Stimulated activated effector memory CD8-positive, alpha-beta T cell treated with anti-CD3 and anti-CD28 coated beads, Interleukin-12 subunit alpha, Interleukin-12 subunit beta, amount 100 ng/mL, for 72 hours (primary cell): ENCODE measurements around the gene DOCK2.
A peak's percentile ranks its signal among the peaks of the same experiment; 100 is the strongest.
"Not testable (repeated sequence)": the region's sequence is repeated elsewhere in the genome, so short reads cannot be mapped to it uniquely, and the experiment has no call there.

Experiments
- ATAC-seq: fragments of 150-1000 bp; cut with Tn5 transposase; 2 replicates; pipeline ENCODE4 v1.10.0; 2021
- DNase-seq, 2 donors: peaks; one replicate each; pipeline ENCODE4 v3.0.0; 2021 to 2022; ENCODE audit warnings: low spot score in 2 of 2
- H3K27ac Mint-ChIP-seq: one replicate; pipeline ENCODE4 v1.8.0; 2022; ENCODE audit warnings: mild to moderate bottlenecking, mixed read lengths
- H3K36me3 Mint-ChIP-seq: one replicate; pipeline ENCODE4 v1.8.0; 2022; ENCODE audit warnings: mild to moderate bottlenecking, mixed read lengths
- H3K4me1 Mint-ChIP-seq: one replicate; pipeline ENCODE4 v1.8.0; 2022; ENCODE audit warnings: mixed read lengths
- H3K4me3 Mint-ChIP-seq: one replicate; pipeline ENCODE4 v1.8.0; 2022; ENCODE audit warnings: mild to moderate bottlenecking, mixed read lengths
- H3K9me3 Mint-ChIP-seq: one replicate; pipeline ENCODE4 v1.8.0; 2022; ENCODE audit warnings: mixed read lengths

Gene DOCK2

DNA sequence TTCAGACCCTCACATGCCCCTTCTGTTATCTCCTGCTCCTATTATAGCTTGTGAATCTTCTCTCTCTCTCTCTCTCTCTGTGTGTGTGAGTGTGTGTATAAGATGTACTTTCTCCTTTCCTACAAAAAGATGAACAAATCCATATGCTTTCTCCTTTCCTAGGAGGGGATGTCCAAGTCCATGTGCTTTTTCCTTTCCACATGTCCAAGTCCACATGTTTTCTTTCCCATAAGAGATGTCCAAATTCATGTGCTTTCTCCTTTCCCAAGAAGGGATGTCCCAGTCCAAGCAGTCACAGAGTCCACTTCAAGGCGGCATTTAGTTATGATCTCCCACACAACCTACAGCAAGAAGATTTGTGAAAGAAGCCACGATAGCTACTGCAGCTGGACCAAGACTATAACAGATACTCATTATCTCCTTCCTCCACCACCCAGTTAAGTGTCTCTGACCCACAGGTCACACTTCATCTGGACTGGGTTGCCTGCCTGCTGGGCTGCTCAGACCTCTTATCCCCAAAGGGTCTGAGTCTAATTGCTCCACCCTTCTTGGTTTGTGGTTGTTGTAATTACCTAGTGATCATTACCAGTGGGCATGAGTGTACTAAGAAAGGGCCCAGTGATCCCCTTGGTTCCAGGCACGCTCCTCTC is 450.2 kb downstream of the DOCK2 start:
- Mint-ChIP-seq H3K4me1 (no peaks in the 10 kb centered on the region), H3K36me3 (peaks cover 34% of the 10 kb centered on the region), H3K27ac (peak overlapping the region; percentile 63), H3K9me3 (no peaks in the 10 kb centered on the region), H3K4me3 (no peak overlapping the region)
- DNase-seq (no peak), ATAC-seq (no peak)

- DNase-seq (no peak), ATAC-seq (no peak)
- no peaks in the 10 kb centered on the region for H3K4me1 Mint-ChIP-seq
- H3K27ac Mint-ChIP-seq: no peak overlapping the region
- H3K36me3 Mint-ChIP-seq: no peaks in the 10 kb centered on the region
- H3K9me3 Mint-ChIP-seq: no peaks in the 10 kb centered on the region
- H3K4me3 Mint-ChIP-seq: no peak overlapping the region
These were observed 455.5 kb downstream of the DOCK2 start for GRCh38 chr5:170092455-170093101.

GRCh38 chr5:170094329-170094728 is 457.3 kb downstream of the DOCK2 start:
- not testable (repeated sequence) for H3K4me3 Mint-ChIP-seq, ATAC-seq, H3K27ac Mint-ChIP-seq, H3K4me1 Mint-ChIP-seq, DNase-seq, H3K9me3 Mint-ChIP-seq, H3K36me3 Mint-ChIP-seq

DNA sequence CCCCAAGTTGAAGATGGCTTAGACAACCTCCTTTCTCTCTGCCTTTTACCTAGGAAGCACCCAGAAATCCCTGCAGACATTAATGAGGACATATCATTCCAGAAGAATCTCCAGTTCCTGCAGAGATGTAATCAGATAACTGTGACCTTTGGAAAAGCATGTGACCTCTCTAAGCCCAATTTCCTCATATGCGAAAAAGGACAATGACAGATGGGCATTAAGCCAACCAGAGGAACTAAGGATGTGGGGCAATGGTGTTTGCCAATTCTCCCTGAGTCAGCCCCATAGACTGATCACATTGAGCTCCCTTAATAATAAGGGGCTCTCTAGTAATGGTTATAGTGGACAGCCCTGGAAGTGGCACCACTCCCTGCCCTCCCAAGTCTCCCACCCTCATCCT is 458.6 kb downstream of the DOCK2 start:
- no peak overlapping the region for H3K4me3 Mint-ChIP-seq
- no peak for ATAC-seq
- DNase-seq: no peak
- H3K4me1 Mint-ChIP-seq: no peaks in the 10 kb centered on the region
- no peaks in the 10 kb centered on the region for H3K36me3 Mint-ChIP-seq
- H3K27ac Mint-ChIP-seq: no peak overlapping the region
- H3K9me3 Mint-ChIP-seq: no peaks in the 10 kb centered on the region

- ATAC-seq: no peak
- no peak overlapping the region for H3K27ac Mint-ChIP-seq
- no peaks in the 10 kb centered on the region for H3K4me1 Mint-ChIP-seq
- DNase-seq: no peak
- H3K4me3 Mint-ChIP-seq: no peak overlapping the region
- H3K36me3 Mint-ChIP-seq: no peaks in the 10 kb centered on the region
- no peaks in the 10 kb centered on the region for H3K9me3 Mint-ChIP-seq
These were observed 460.9 kb downstream of the DOCK2 start for GRCh38 chr5:170097934-170098333.

DNA sequence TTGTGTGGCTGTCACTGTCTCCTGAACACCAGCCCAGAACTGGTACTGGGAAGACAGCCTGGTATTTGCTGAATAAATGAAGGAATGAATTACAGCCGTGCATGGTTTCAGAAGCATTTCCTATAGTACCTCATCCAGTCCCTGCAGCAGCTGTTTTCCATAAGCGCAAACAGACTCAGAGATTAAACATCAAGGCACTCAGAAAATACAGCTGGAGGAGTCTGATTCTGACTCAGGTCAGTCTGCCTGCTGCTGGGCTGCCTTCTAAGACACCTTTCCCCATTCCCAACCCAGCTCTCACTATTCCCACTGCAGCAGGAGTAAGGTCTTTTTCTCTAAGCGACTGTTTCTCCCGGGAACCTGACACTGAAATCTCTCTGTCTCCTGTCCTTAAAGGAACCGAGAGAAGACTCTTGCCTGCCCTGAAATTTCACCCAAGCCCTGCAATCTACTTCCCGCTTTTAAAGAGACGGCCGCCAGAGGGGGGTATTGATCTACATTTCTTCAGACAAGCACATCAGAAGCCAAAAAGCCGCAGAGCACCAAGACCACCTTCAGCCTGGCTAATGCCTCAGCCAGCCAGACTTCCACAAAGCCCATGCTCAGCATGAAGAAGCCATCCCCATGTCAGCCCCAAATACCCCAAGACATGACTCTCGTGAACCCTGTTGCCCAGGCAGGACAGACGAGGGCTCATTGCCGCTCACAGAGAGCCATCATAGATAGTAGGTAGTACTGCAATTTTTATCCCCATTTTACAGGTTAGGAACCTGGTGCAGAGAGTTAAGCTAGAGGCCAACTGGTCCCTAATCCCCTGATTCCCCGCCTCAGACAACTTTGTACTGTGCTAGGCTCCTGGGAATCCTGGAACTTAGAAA is 463.2 kb downstream of the DOCK2 start:
- no peaks in the 10 kb centered on the region for H3K4me1 Mint-ChIP-seq
- DNase-seq (peak; percentile 19 to 82), ATAC-seq (peak; percentile 39)
- H3K27ac Mint-ChIP-seq: no peak overlapping the region
- H3K9me3 Mint-ChIP-seq: no peaks in the 10 kb centered on the region
- no peaks in the 10 kb centered on the region for H3K36me3 Mint-ChIP-seq
- no peak overlapping the region for H3K4me3 Mint-ChIP-seq

DNA sequence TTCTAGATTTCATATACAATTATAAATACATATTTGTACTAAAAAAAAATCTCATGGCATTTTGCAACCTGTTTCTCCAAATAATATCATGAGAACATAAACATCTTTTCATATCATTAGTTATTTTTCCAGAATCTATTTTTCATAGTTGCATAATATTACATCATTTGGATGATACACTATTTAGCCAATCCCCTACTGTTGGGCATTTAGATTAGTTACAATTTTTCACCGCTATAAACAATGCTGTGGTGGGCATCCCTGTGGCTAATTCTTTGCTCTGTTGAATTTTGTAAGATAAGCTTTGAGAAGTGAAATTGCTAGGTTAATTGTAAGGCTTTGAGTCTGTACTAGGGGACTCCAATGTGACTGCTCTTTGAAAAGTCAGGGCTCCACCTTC is 466.4 kb downstream of the DOCK2 start:
- no peaks in the 10 kb centered on the region for H3K36me3 Mint-ChIP-seq
- H3K4me1 Mint-ChIP-seq: no peaks in the 10 kb centered on the region
- no peak for DNase-seq
- no peak for ATAC-seq
- peak overlapping the region; percentile 36 for H3K27ac Mint-ChIP-seq
- no peak overlapping the region for H3K4me3 Mint-ChIP-seq
- H3K9me3 Mint-ChIP-seq: no peaks in the 10 kb centered on the region

DNA sequence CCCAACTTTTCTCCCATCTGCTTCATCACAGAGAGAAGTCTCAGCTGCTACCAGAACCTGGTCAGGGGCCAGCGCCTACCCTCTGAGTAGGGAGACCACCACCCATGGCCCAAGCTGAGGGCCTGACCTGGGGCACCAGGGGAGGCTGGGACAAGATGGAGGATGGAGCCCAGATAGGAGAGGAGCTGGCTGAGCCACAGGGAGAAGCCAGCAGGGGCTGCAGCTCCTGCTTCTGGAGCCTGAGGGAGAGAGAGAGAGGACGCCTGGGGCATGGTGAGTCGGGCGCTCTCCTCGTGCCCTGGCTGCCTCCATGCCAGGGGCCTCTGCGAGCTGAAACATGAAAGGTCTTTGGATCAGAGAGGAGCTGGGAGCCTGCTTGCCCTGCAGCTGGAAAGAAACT is 467.2 kb downstream of the DOCK2 start:
- Mint-ChIP-seq H3K36me3 (no peaks in the 10 kb centered on the region), H3K4me1 (no peaks in the 10 kb centered on the region), H3K9me3 (no peaks in the 10 kb centered on the region), H3K4me3 (no peak overlapping the region), H3K27ac (peak overlapping the region; percentile 36)
- DNase-seq (no peak), ATAC-seq (no peak)

DNA sequence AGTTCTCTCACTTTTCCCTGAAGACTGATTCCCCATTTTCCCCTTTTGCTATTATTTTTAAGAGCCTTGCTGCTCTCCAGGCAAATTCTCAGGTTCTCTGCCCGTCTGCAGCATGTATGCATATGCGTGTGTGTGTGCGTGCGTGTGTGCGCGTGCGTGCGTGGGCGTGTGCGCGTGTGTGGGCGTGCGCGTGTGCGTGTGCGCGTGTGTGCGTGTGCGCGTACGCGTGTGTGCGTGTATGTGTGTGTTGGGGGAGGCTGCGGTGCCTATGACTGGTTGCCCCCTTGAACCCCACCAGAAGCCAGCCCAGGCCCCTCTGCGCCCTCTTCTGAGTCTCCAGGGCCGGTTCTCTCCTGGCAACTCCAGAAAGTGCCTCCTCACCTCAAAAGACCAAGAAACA is 467.6 kb downstream of the DOCK2 start:
- DNase-seq (no peak), ATAC-seq (no peak)
- Mint-ChIP-seq H3K36me3 (no peaks in the 10 kb centered on the region), H3K4me1 (no peaks in the 10 kb centered on the region), H3K9me3 (no peaks in the 10 kb centered on the region), H3K27ac (no peak overlapping the region), H3K4me3 (no peak overlapping the region)

- no peaks in the 10 kb centered on the region for H3K36me3 Mint-ChIP-seq
- no peak for DNase-seq
- no peaks in the 10 kb centered on the region for H3K4me1 Mint-ChIP-seq
- H3K4me3 Mint-ChIP-seq: no peak within 1 kb of the TSS
- H3K27ac Mint-ChIP-seq: no peak within 1 kb of the TSS
- no peaks in the 10 kb centered on the region for H3K9me3 Mint-ChIP-seq
- no peak for ATAC-seq
These were observed 468.9 kb downstream of the DOCK2 start, which contains the start of gene FOXI1 for GRCh38 chr5:170105642-170106611. Gene FOXI1, plus strand, starts transcription at chr5:170105897. Its CDS starts 61 bp downstream, at chr5:170105958.

GRCh38 chr5:170107674-170108073 is 470.6 kb downstream of the DOCK2 start:
- no peak overlapping the region for H3K4me3 Mint-ChIP-seq
- H3K36me3 Mint-ChIP-seq: no peaks in the 10 kb centered on the region
- H3K27ac Mint-ChIP-seq: no peak overlapping the region
- DNase-seq (no peak), ATAC-seq (no peak)
- no peaks in the 10 kb centered on the region for H3K4me1 Mint-ChIP-seq
- H3K9me3 Mint-ChIP-seq: no peaks in the 10 kb centered on the region

DNA sequence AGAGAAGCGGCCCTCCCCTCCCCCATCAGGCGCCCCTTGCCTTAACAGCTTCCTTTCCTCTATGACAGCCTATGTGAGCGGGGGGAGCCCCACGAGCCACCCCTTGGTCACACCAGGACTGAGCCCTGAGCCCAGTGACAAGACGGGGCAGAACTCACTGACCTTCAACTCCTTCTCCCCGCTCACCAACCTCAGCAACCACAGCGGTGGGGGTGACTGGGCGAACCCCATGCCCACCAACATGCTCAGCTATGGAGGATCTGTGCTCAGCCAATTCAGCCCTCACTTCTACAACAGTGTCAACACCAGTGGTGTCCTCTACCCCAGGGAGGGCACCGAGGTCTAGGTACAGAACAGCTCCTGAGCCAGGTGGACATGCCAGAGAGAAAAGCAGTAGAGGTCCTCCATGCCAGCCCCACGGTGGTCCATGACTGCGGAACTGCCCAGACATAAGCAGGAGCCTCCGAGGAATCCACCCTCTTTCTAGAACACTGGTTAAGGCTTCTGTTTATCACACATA is 471.3 kb downstream of the DOCK2 start:
- Mint-ChIP-seq H3K9me3 (no peaks in the 10 kb centered on the region), H3K4me1 (no peaks in the 10 kb centered on the region), H3K36me3 (no peaks in the 10 kb centered on the region), H3K27ac (no peak overlapping the region), H3K4me3 (no peak overlapping the region)
- DNase-seq: no peak
- no peak for ATAC-seq

DNA sequence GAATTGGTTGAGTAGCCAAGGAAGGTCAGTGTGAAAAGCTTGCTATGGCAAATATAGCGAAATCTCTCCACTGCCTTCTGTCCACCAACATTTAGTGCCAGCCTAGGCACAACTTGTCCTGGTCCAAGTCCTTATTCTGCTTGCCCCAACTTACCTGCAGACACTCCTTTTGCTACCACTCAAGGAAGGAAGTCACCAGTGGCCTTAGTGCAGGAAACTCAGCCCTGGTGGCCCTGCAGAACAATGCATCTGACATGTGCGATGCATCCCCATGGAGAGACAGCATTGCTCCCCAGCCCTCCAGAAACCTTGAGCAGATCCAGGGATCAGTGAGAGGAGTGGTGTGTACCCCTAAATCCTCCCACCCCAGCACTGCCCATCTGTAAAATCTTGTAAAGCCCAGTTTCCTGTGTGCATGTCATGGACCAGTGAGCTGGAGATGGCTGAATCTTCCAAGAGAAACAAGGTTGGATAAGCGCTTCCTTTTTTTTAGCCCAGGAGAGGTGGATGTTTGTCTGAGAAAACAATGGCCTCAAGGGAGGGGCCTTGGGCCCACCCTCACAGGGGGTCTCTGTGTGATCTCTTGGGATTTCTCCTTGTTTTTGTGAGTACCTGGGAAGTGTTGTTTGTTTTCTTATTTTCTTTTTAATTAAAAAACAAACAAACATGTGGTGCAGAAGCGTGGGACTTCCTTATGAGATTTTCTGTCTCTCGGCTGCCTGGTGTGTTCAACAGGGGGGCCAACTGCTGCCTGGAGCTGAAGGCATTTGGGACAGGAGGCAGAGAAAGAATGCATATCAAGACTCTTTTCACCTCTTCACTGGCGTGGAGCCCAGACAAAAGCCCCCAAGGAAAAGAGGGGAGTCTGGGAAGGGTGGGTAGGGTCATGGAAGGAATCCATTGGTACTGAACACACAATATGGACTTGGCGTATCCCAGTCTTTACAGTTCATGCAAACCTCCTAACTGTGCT is 472.3 kb downstream of the DOCK2 start:
- H3K9me3 Mint-ChIP-seq: no peaks in the 10 kb centered on the region
- H3K4me3 Mint-ChIP-seq: no peak overlapping the region
- ATAC-seq (no peak), DNase-seq (no peak)
- H3K36me3 Mint-ChIP-seq: no peaks in the 10 kb centered on the region
- H3K27ac Mint-ChIP-seq: no peak overlapping the region
- H3K4me1 Mint-ChIP-seq: no peaks in the 10 kb centered on the region
